ENCODE data around the gene CCT5. TPM values are rescaled to one million over a fixed set of nuclear protein-coding genes. Genes with fewer than 3 reads are reported as not detected.
"Not testable (repeated sequence)": the region's sequence is repeated elsewhere in the genome, so short reads cannot be mapped to it uniquely, and the experiment has no call there.

Gene CCT5
- total RNA-seq, 2 donors from 2014 or later: 136 to 150 TPM

- ATAC-seq: no peak
- intact Hi-C loops (cut with DNase I, micrococcal nuclease): no loop called here
- no peak for DNase-seq
Observed at GRCh38 chr5:10235350-10235749, 14.7 kb upstream of the CCT5 start.

- ATAC-seq (no peak), DNase-seq (no peak)
- intact Hi-C loops (cut with DNase I, micrococcal nuclease): no loop called here
Observed at GRCh38 chr5:10243660-10244240, 6.3 kb upstream of the CCT5 start.

- intact Hi-C loops (cut with DNase I, micrococcal nuclease): no loop called here
- DNase-seq (no peak), ATAC-seq (no peak)
Observed at GRCh38 chr5:10244342-10244944, 5.6 kb upstream of the CCT5 start.

GRCh38 chr5:10246761-10247160 lies 3.3 kb upstream of the CCT5 start:
- ATAC-seq (peak; percentile 8), DNase-seq (peak in 1 of 2 donors; percentile 14)
- intact Hi-C loops (cut with DNase I, micrococcal nuclease): no loop called here

GRCh38 chr5:10247217-10247616 lies 2.9 kb upstream of the CCT5 start:
- intact Hi-C loops (cut with DNase I, micrococcal nuclease); DNase-seq; ATAC-seq: not testable (repeated sequence)

GRCh38 chr5:10248378-10249260 lies 1.5 kb upstream of the CCT5 start:
- DNase-seq (peak in 1 of 2 donors; percentile 16), ATAC-seq (no peak)
- intact Hi-C loops (cut with DNase I, micrococcal nuclease): no loop called here

GRCh38 chr5:10250806-10251276 lies 761 bp downstream of the CCT5 start:
- DNase-seq: no peak
- peak; percentile 19 for ATAC-seq
- intact Hi-C loops (cut with DNase I, micrococcal nuclease): no loop called here

- ATAC-seq: no peak
- no peak for DNase-seq
- intact Hi-C loops (cut with DNase I, micrococcal nuclease): no loop called here
Observed at GRCh38 chr5:10251405-10251804, 1.3 kb downstream of the CCT5 start.

- no peak for ATAC-seq
- intact Hi-C loops (cut with DNase I, micrococcal nuclease): no loop called here
Observed at GRCh38 chr5:10253390-10253789, 3.3 kb downstream of the CCT5 start.

GRCh38 chr5:10254686-10255085 lies 4.6 kb downstream of the CCT5 start:
- DNase-seq (no peak), ATAC-seq (no peak)
- intact Hi-C loops (cut with DNase I, micrococcal nuclease): no loop called here

More at GRCh38 chr5:10253390-10253789, 3.3 kb downstream of the CCT5 start:
- no peak for DNase-seq

- intact Hi-C loops (cut with DNase I, micrococcal nuclease): no loop called here
- ATAC-seq: no peak
- DNase-seq: no peak
Observed at GRCh38 chr5:10257870-10258269, 7.8 kb downstream of the CCT5 start.

GRCh38 chr5:10259899-10260298 lies 9.8 kb downstream of the CCT5 start:
- ATAC-seq (no peak), DNase-seq (no peak)
- intact Hi-C loops (cut with DNase I, micrococcal nuclease): no loop called here

GRCh38 chr5:10261065-10261464 lies 11.0 kb downstream of the CCT5 start:
- DNase-seq: no peak
- no peak for ATAC-seq
- intact Hi-C loops (cut with DNase I, micrococcal nuclease): no loop called here

GRCh38 chr5:10262121-10262774 lies 12.2 kb downstream of the CCT5 start:
- intact Hi-C loops (cut with DNase I, micrococcal nuclease): no loop called here

GRCh38 chr5:10262995-10263394 lies 12.9 kb downstream of the CCT5 start:
- intact Hi-C loops (cut with DNase I, micrococcal nuclease): no loop called here
- ATAC-seq (no peak), DNase-seq (no peak)

More at GRCh38 chr5:10262121-10262774, 12.2 kb downstream of the CCT5 start:
- ATAC-seq: no peak
- no peak for DNase-seq

- ATAC-seq (no peak), DNase-seq (no peak)
- intact Hi-C loops (cut with DNase I, micrococcal nuclease): no loop called here
Observed at GRCh38 chr5:10264604-10265003, 14.5 kb downstream of the CCT5 start.

GRCh38 chr5:10265245-10266109 lies 15.4 kb downstream of the CCT5 start:
- intact Hi-C loops (cut with DNase I, micrococcal nuclease): no loop called here
- ATAC-seq (no peak), DNase-seq (no peak)

GRCh38 chr5:10266137-10266536 lies 16.1 kb downstream of the CCT5 start:
- DNase-seq (no peak), ATAC-seq (no peak)
- intact Hi-C loops (cut with DNase I, micrococcal nuclease): no loop called here
